Middle frontal gyrus (tissue), 1 donor: Measurements from ENCODE around the gene RUNDC1.
"Not testable (repeated sequence)": the region's sequence is repeated elsewhere in the genome, so short reads cannot be mapped to it uniquely, and the experiment has no call there.

Experiments
- DNase-seq: peaks from one replicate; pipeline ENCODE4 v3.0.0-alpha.2; 2015; ENCODE audit warnings: low spot score; ENCODE audit errors: extremely low spot score

RUNDC1 gene

DNA sequence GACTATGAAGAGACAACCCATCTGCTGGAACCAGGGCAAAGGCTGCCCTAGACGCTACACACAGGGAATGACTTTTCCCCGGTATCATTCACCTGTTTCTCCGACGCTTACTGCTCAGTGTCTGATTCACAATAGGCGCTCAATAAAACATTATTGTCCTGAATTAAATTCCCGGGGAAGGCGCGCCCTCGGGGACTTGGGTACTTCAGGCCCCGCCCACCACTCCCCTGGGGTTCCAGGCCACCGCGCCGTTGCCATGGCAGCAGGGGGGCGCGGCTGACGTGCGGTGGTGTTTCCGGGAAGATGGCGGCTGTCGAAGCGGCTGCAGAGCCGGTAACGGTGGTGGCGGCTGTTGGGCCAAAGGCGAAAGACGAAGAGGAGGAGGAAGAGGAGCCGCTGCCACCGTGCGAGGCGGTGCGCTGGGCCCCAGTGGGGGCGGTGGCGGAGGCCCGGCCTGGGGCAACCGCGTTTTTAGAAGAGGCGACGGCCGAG is at the start of gene RUNDC1:
TSS of gene RUNDC1 (plus strand) at position 292 of the 492 bp plus-strand sequence. CDS start at position 304, 12 bp downstream.
- DNase-seq: peak; percentile 84

DNA sequence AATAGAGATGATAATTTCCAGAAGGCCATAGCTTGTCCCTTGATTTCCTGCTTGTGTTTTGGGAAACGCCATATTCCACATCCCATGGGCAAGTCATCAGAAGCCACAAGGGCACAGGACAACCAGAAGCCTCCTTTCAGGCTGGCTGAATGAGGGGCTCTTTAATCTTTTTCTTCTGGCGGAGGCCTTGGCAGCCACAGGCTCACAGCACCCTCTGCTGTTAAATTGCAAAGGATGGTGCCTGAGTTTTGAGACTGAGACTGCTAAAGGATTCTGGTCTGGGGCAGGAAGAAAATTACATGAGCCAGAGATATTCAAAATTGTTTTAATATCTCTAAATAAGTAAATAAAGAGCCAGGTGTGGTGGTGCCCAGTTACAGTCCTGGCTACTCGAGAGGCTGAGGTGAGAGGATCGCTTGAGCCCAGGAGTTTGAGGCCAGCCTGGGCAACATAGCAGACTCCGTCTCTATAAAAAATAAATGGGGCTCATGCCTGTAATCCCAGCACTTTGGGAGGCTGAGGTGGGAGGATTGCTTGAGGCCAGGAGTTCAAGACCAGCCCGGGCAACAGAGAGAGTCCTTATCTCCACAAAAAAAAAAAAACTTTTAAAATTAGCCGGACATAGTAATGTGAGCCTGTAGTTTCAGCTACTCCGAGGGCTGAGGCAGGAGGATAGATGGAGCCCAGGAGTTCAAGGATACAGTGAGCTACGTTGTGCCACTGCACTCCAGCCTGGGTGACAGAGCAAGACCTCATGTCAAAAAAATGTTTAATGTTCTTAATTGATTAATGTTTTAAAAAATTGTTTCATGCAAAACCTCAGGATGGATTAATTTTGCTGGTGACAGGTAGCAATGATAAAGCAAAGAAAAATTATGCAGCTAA is 42.4 kb upstream of the RUNDC1 start:
- DNase-seq: peak; percentile 10

DNA sequence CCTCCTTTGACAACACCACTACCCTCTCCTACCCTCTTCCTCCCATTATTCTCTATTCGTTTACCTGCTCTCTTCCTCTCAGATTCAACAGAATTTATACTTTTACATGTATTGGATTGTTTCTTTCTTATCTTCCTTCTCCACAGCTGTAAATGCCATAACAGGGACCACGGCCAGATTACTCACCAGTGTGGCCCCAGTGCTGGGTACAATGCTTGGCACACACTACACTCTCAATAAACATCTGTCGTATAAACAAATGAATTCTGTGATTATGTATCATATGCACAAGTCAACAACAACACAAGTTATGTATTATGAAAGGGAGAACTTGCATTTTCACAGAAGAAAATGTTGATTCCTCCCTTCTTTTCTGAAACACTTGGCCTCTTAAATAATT is 36.2 kb upstream of the RUNDC1 start:
- DNase-seq: no peak

DNA sequence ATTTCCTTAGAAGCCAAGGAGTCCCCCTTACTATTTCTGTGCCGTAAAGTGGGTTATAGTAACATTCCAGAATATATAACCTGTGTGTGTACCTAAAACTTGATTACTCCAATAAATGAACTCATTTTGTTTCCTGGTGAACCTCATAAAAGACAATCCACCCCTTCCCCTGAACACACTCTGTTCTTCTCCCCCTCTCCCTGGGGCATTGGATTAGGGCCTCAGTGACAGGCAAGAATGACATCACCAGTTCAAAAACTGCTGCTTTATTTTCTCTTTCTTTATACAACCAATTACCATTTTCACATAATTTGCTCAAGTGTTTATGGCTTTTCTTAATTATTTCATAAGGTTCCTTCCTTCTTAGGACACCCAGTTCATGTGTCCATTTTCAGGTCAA is 33.6 kb upstream of the RUNDC1 start:
- no peak for DNase-seq

DNA sequence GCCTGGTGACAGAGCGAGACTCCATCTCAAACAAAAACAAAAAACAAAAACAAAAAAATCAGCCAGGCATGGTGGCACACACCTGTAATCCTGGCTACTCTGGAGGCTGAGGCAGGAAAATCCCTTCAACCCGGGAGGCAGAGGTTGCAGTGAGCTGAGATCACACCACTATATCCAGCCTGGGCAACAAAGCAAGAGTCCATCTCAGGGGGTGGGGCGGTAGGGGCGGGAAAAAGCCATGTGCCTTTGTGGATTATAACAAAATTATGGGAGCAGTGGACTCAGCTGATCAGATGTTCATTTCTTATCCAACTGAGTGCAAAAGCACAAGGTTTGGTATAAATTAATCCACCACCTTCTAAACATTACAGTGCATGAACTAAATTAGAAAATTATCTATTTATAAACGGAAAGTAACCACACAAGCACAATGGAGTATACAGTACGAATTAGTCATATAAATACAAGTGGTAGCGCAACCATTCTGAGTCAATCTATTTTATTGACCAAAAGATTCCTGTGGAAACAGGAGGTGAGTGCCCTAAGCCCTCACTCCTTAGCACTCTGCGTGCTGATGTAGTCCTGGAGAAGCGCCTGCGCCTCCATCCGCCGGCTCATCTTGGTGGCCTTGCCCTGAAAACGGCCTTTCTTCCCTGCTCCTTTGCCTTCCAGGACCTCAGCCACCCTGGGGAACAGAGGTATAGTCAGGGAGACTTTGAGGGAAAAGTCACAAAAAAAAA is 30.2 kb upstream of the RUNDC1 start:
- no peak for DNase-seq

DNA sequence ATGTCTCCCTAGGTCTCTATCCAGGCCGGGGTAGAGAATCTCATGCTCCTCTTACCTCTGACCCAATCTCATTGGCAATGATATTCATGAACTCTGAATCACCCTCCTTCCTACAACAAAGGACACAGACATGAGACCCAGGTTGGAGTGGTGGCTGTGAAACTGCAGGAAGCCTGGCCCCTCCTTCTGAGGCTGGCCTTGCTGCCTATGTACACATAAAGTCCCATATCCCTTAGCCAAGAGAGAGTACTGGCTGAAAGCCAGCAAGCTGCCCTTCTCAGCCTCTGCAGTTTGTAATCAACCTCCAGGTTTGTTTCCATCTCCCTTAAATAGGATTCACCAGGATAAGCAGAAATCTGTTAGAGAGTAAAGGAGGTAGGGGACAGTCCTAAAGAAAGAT is 26.7 kb upstream of the RUNDC1 start:
- no peak for DNase-seq

DNA sequence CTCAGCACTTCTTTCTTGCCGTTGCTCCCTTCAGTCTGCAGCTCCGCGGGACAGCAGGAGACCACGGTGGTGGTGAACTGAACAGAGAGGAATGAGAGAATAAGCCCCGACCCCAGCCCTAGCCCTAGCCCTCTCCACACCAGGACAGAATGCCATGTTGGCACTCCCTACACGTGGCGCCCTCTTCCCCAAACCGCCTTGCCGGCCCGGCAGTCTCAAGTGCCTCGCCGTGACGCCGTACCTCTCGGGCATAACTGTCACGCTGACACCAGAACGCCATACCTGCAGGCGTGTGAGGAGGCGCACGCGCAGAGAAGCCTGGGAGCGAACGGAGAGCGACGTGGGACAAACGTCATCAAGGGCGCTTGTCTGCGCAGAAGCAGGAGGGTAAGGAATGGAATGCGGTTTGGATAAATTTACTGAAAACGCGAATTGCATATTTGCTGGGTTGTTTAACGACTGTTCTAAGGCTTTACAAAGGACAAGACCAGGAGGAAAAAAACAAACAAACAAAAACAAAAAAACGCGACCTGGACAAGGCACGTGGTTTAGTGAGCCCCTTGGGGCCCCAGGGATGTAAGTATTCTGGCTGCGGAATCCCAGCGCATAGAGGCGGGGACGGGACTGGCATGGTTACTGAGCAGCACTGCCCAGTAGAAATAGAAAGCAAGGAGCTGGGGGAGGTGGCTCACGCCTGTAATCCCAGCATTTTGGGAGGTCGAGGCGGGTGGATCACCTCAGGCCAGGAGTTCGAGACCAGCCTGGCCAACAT is 16.0 kb upstream of the RUNDC1 start, which contains the start of gene AARSD1:
TSS of gene AARSD1 (minus strand) at position 294 of the 772 bp plus-strand sequence. CDS start at position 280, 14 bp downstream.
- peak; percentile 92 for DNase-seq

DNA sequence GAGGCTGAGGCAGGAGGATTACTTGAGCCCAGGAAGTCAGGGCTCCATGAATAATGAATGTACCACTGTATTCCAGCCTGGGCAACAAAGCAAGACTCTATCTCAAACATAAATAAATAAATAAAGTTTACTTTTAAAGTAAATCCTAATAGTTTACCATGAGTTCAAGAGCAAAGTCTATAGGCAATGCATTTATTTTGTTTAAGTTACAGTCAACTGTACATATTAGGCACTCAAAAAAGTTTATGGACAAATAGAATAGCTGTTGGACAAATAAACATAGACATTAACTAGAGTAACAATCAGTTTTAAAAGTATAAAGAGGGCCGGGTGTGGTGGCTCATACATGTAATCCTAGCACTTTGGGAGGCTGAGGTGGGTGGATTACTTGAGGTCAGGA is 12.4 kb upstream of the RUNDC1 start:
- no peak for DNase-seq

DNA sequence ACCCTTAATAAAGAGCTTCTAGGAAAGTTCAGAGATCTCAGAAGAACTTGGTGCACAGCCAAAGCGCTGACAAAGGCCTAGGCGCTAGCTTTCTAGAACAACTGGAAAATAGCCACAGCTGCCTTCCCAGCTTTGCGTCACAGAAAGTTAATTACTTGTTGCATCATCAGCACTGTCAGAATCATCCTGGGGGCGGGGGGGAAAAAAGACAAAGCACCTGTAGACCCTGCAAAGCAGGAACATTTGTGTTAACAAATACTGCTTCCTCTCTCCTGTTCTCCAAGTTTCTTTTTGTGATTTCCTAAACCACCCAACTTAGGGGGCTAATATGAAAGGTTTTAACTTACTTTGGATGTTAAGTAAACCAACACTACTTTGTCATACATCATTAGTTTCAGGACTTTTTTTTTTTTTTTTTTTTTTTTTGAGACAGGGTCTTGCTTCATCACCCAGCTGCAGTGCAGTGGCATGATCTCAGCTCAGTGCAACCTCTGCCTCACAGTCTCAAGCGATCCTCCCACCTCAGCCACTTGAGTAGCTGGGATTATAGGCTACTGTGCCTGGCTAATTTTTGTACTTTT is 11.3 kb upstream of the RUNDC1 start:
- DNase-seq: no peak

DNA sequence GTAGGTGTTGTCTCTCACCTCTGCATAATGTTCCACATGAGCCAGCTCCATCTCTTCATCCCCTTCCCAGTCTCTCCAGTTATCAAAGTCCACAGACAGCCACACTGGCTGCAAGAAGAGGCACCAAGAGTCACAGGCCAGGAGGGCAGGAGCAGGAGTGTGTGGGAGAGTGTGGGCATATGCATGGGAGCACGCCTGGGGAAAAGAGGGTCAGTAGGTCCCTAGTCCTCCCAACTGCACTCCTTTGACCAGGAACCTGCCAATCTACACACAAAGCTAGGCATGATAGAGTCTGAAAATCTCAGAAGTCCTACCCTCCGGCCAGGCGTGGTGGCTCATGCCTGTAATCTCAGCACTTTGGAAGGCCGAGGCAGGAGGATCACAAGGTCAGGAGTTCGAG is 8.8 kb upstream of the RUNDC1 start:
- DNase-seq: no peak

DNA sequence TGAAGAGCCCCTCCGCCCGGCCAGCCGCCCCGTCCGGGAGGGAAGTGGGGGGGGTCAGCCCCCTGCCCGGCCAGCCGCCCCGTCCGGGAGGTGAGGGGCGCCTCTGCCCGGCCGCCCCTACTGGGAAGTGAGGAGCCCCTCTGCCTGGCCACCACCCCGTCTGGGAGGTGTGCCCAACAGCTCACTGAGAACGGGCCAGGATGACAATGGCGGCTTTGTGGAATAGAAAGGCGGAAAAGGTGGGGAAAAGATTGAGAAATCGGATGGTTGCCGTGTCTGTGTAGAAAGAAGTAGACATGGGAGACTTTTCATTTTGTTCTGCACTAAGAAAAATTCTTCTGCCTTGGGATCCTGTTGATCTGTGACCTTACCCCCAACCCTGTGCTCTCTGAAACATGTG is 7.0 kb upstream of the RUNDC1 start:
- DNase-seq: not testable (repeated sequence)

DNA sequence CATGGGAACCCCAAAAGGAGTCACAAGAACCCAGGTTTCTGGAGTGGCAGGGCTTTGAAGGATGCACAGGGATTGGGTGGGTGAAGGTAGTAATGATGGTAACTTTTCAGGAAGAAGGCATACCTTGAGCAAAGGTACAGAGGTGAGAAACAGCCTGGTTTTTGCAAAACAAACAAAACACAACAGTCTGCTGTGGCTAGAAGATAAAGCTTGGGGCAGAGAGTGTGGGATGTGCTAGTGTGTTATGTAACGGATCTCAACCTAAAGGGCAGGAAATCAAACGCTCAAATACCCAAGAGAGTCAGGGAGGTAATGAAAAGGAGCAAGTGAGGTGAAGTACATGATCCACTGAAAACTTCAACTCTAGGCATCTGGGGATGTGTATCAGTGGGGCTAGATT is 5.1 kb upstream of the RUNDC1 start:
- DNase-seq: no peak

DNA sequence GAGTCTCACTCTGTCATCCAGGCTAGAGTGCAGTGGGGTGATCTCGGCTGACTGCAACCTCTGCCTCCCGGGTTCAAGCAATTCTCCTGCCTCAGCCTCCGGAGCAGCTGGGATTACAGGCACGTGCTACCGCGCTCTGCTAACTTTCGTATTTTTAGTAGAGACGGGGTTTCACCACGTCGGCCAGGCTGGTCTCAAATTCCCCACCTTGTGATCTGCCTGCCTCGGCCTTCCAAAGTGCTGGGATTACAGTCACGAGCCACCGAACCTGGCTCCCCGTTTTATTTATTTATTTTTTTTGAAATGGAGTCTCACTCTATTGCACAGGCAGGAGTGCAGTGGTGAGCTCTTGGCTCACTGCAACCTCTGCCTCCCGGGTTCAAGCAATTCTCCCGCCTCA is 4.7 kb upstream of the RUNDC1 start:
- DNase-seq: not testable (repeated sequence)

DNA sequence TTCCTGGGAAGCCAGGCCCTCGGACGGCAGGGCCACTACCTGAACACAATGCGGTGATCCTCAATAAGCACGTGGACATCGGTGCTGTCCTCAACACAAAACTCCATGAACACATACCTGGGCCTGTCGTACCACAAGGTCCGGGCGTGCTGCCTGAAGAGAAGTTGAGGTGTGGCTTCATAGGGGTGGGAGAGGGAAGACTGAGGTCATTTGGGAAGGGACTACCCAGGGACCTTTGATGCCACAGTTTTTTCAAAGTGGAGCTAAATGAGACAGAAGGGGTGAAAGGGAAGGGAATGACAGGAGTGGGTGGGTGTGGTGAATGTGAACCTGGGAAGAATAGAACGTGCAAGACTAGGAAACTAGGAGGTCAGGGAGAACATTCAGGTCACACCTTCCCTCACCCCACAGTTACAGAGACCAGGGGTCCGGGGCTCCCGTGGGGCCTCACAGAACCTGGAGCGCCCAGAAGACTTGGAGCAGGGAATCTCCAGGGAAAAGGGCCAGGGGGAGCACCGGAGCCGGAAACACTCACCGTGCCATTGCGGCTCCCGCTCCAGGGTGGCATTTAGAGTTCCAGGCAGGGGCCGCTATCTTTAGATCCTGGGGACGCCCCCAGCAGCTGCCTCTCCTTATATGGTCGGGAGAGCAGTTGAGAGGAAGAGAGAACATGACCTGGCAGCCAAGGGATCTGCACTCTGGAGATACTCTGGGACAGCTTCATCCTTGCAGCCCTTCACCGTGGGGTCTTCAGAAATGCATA is 673 bp upstream of the RUNDC1 start, which contains the start of gene PTGES3L:
TSS of gene PTGES3L (minus strand) at position 570 of the 763 bp plus-strand sequence. CDS start at position 543, 27 bp downstream.
- no peak for DNase-seq

DNA sequence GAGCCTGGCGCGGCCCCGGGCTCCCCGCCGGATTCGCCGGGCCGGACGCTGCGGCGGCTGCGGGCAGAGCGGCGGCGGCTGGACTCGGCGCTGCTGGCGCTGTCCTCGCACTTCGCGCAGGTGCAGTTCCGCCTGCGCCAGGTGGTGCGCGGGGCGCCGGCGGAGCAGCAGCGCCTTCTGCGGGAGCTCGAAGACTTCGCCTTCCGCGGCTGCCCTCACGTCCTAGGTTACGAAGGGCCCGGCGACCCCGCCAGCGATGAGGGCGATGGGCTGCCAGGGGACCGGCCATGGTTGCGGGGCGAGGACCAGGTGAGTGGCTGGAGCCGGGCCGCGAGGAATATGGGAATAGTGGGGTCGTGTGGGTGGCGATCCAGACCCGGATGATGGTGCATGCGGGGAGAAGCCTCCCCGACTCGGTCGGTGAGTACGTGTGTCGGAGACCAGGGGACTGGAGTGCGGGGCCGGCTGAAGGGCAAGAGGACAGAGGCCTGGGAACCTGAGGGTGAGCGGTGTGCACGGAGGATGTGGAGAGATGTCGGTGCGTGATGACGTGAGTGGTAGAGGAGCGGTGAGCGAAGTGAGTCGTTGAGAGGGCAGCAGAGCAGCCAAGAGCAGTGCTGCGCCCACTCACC is 517 bp downstream of the RUNDC1 start:
- no peak for DNase-seq

DNA sequence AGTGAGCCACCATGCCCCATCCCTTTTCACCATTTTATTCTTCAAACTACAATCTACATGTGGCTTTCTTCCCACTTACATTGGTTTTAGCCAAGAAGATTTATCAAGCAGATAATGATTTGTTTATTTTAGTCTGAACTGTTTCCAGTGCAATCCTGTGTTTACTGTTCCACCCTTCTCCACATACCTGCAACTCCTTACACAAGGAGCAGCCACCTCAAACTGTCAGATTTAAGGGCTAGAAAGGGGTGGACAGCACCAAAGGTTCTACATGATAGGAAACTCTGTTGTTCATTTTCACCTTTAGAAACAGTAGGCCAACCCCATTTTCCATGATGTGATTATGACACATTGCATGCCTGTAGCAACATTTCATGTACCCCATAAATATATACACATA is 1.9 kb downstream of the RUNDC1 start:
- no peak for DNase-seq

DNA sequence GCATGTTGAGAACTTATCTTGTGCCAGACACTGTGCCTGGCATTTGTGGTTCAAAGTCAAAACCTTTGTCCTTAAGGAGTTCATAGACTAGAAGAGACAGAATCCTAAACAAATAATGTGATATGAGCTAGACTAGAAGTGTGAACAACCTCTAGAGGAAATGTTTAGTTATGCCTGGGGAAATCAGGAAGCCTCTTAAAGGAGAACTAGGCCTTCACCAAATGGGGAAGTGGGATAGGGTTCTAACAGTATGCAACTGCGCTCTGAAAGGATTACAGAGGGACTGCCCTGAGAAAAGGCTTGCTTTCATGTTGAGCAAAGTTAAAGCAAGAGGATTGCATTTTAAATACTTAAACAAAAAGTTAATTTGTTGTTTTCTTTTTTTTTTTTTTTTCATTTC is 4.9 kb downstream of the RUNDC1 start:
- DNase-seq: no peak

DNA sequence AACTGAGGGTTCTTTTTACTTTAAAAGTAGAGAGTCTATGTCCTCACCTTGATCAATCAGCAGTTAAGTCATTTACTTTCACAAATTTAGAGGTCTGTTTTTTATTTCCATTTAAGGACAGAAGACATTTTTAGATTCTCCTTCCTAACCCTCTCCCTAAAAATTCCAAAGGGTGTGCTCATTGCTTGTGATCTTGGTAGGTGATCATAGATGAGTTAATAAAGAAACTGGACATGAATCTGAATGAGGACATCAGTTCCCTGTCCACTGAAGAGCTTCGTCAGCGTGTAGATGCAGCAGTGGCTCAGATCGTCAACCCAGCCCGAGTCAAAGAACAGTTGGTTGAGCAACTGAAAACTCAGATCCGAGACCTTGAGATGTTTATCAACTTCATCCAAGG is 8.8 kb downstream of the RUNDC1 start:
- DNase-seq: no peak

DNA sequence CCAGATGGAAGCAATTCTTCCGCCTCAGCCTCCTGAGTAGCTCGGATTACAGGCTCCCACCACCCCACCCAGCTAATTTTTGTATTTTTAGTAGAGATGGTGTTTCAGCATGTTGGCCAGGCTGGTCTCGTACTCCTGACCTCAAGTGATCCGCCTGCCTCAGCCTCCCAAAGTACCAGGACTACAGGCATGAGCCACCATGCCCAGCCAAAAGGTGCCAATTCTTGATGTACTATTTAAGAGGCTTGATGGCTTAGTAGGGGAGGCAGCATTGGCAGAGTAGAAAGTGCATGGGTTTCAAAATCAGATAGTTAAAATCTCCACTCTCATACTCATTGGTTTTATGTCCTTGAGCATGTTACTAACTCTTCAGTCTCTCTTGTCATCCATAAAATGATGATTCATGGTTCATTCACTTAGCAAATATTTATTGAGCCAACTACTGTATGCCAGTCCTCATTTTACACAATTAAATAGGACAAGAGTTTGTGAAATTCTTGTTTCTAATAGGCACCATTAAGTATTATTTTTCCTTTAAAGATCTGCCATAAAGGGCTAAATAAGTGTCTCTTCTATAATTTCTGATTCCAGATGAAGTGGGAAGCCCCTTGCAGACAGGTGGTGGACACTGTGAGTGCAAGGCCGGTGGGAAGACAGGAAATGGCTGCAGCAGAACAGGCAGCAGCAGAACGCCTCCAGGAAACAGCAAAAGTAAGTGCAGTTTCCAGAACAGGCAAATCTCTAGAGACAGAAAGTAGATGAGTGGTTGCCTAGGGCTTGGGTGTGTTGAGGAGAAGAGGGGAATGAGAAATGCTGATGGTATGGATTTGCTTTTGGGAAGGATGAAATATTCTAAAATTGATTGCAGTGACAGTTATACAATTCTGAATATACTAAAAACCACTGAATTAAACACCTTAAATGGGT is 9.6 kb downstream of the RUNDC1 start:
- DNase-seq: no peak
